HepG2 (cell line): ENCODE data around the gene ZNRF3. TPM values are rescaled to one million over a fixed set of nuclear protein-coding genes. Genes with fewer than 3 reads are reported as not detected.

Source experiments
- ARHGAP35 ChIP-seq: sonication (generic); formaldehyde crosslinking; IDR thresholded peaks from 2 replicates; pipeline ENCODE4 v1.9.0; 2022; ENCODE audit warnings: mild to moderate bottlenecking, inconsistent platforms, moderate library complexity, missing genetic modification reagents, borderline replicate concordance
- ARID5B ChIP-seq: IDR thresholded peaks from 2 replicates; pipeline ENCODE4 v1.4.0; 2020; ENCODE audit warnings: mild to moderate bottlenecking, missing genetic modification reagents
- FOXP4 ChIP-seq: sonication (generic); formaldehyde crosslinking; IDR thresholded peaks from 2 replicates; pipeline ENCODE4 v1.4.0; 2020; ENCODE audit warnings: missing genetic modification reagents
- IKZF5 ChIP-seq: IDR thresholded peaks from 2 replicates; pipeline ENCODE4 v1.6.1; 2018; ENCODE audit warnings: missing genetic modification reagents, mild to moderate bottlenecking, missing compliant biosample characterization
- IRX3 ChIP-seq: sonication (generic); formaldehyde crosslinking; IDR thresholded peaks from 2 replicates; pipeline ENCODE4 v1.8.1; 2023; ENCODE audit warnings: mild to moderate bottlenecking, low read depth, missing genetic modification reagents, borderline replicate concordance
- KDM5A ChIP-seq: fragments of 200-600 bp; sonication (generic); IDR thresholded peaks from 2 replicates; pipeline ENCODE4 v1.7.0; 2018; ENCODE audit warnings: antibody characterized with exemption, mild to moderate bottlenecking, low read length, borderline replicate concordance
- MAFK ChIP-seq, 2 experiments: IDR thresholded peaks in 1 of 2; conservative IDR thresholded peaks in 1 of 2; 2 replicates each; pipeline ENCODE4 v1.6.1; 2011; ENCODE audit warnings: improper control_type of control experiment in 2 of 2, low read length in 2 of 2
- MEIS1 ChIP-seq: sonication (generic); formaldehyde crosslinking; IDR thresholded peaks from 2 replicates; pipeline ENCODE4 v1.9.0; 2021; ENCODE audit warnings: mild to moderate bottlenecking, missing genetic modification reagents, moderate library complexity, borderline replicate concordance
- NCOA2 ChIP-seq: sonication (generic); formaldehyde crosslinking; IDR thresholded peaks from 2 replicates; pipeline ENCODE4 v1.8.0; 2022; ENCODE audit warnings: inconsistent platforms
- NR0B2 ChIP-seq: sonication (generic); formaldehyde crosslinking; IDR thresholded peaks from 2 replicates; pipeline ENCODE4 v1.4.0; 2020; ENCODE audit warnings: mild to moderate bottlenecking, missing genetic modification reagents
- PCBP2 ChIP-seq: fragments of 200-400 bp; formaldehyde crosslinking; optimal IDR thresholded peaks from 2 replicates; pipeline ENCODE3; 2018; ENCODE audit warnings: low read length, low read depth; ENCODE audit not compliant: poor library complexity, severe bottlenecking
- REPIN1 ChIP-seq: sonication (generic); formaldehyde crosslinking; IDR thresholded peaks from 2 replicates; pipeline ENCODE4 v1.8.0; 2022; ENCODE audit warnings: missing genetic modification reagents, low read depth, mild to moderate bottlenecking, borderline replicate concordance
- SAFB2 ChIP-seq: sonication (generic); formaldehyde crosslinking; IDR thresholded peaks from 2 replicates; pipeline ENCODE4 v1.5.1; 2020; ENCODE audit warnings: missing genetic modification reagents, low read depth, mild to moderate bottlenecking, borderline replicate concordance
- SNAPC5 ChIP-seq: sonication (generic); formaldehyde crosslinking; IDR thresholded peaks from 2 replicates; pipeline ENCODE4 v1.8.1; 2023; ENCODE audit warnings: mild to moderate bottlenecking, missing genetic modification reagents, borderline replicate concordance
- SOX13 ChIP-seq, 3 experiments: fragments of 450-650 bp in 1 of 3; sonication (generic) in 1 of 3; formaldehyde crosslinking in 1 of 3; IDR thresholded peaks in 2 of 3; conservative IDR thresholded peaks in 1 of 3; 2 replicates each; pipeline versions ENCODE4 v1.5.0 to v1.6.1; 2016 to 2020; ENCODE audit warnings: antibody characterized with exemption in 1 of 3, mild to moderate bottlenecking in 1 of 3, missing compliant biosample characterization in 1 of 3, missing genetic modification reagents in 1 of 3, moderate library complexity in 1 of 3
- TCF7 ChIP-seq: sonication (generic); IDR thresholded peaks from 2 replicates; pipeline ENCODE4 v1.6.1; 2016; ENCODE audit warnings: antibody characterized with exemption, low read depth
- ZBTB38 ChIP-seq: sonication (generic); formaldehyde crosslinking; IDR thresholded peaks from 2 replicates; pipeline ENCODE4 v1.5.1; 2020; ENCODE audit warnings: mild to moderate bottlenecking, missing genetic modification reagents
- ZC3H13 ChIP-seq: sonication (generic); formaldehyde crosslinking; IDR thresholded peaks from 2 replicates; pipeline ENCODE4 v1.8.1; 2023; ENCODE audit warnings: mild to moderate bottlenecking, missing genetic modification reagents, moderate library complexity
- ZNF230 ChIP-seq: sonication (generic); formaldehyde crosslinking; IDR thresholded peaks from 2 replicates; pipeline ENCODE4 v1.4.0; 2020; ENCODE audit warnings: mild to moderate bottlenecking, missing genetic modification reagents
- ZSCAN20 ChIP-seq: sonication (generic); formaldehyde crosslinking; IDR thresholded peaks from 2 replicates; pipeline ENCODE4 v1.4.0; 2020; ENCODE audit warnings: missing genetic modification reagents, mild to moderate bottlenecking, borderline replicate concordance
- polyA plus RNA-seq, 8 experiments: library from polyadenylated mRNA; depleted of rRNA in 3 of 8; stranded (reverse) in 7 of 8; unstranded in 1 of 8; fragments of >200 nt; fragmentation: Illumina TruSeq in 4 of 8; extraction: Trizol in 4 of 8; gene quantifications; 2 replicates each; pipeline versions ENCODE4 v1.2.1 to v1.2.3, GENCODE V29; 2011 to 2016; ENCODE audit warnings: low read depth in 4 of 8, missing spikeins in 1 of 8, mixed read lengths in 1 of 8; ENCODE audit not compliant: insufficient read depth in 1 of 8
- total RNA-seq, 5 experiments: library from RNA; depleted of rRNA; stranded (reverse); fragments of >200 nt; fragmentation: Illumina TruSeq; extraction: Trizol; gene quantifications; 2 replicates each; pipeline ENCODE4 v1.2.3, GENCODE V29; 2016; ENCODE audit warnings: low read depth in 1 of 5

Gene ZNRF3
- total and polyA plus RNA-seq, 2 of the 13 experiments (the other 11 are each of a cell fraction or from before 2014, with no cell fraction given) = 20.3 to 36.7 TPM

GRCh38 chr22:28933321-28933720, 49.9 kb downstream of the ZNRF3 start (continued):
- peak; percentile 57 for TF ChIP-seq FOXP4 (CRISPR knock-in tag)
- no peak for TF ChIP-seq NR0B2 (CRISPR knock-in tag)
- peak; percentile 76 for TF ChIP-seq PCBP2
- no peak for TF ChIP-seq KDM5A
- TF ChIP-seq ARHGAP35 (CRISPR knock-in tag) = no peak
- no peak for TF ChIP-seq ZBTB38
- no peak for TF ChIP-seq SAFB2 (CRISPR knock-in tag)
- TF ChIP-seq MAFK (conservative IDR thresholded peaks at IDR 0.05 in 1 of 2, IDR thresholded peaks at IDR 0.05 in 1 of 2; ENCODE audit: low read length in 2 of 2) = no peak
- no peak for TF ChIP-seq MEIS1 (CRISPR knock-in tag)
- peak; percentile 54 for TF ChIP-seq NCOA2
- peak; percentile 65; the same call in 1 of the 2 replicates for TF ChIP-seq TCF7
- no peak for TF ChIP-seq ZNF230 (CRISPR knock-in tag)
- no peak for TF ChIP-seq ZC3H13 (CRISPR knock-in tag)
- TF ChIP-seq IKZF5 = no peak
- TF ChIP-seq REPIN1 (CRISPR knock-in tag) = no peak
- peak; percentile 39 for TF ChIP-seq ARID5B (CRISPR knock-in tag)
- TF ChIP-seq ZSCAN20 = no peak
- no peak for TF ChIP-seq SNAPC5 (CRISPR knock-in tag)
- no peak for TF ChIP-seq SOX13 (IDR thresholded peaks at IDR 0.05)
- peak in 1 of 2 experiments; percentile 85; a peak in 2 of 4 replicates for TF ChIP-seq SOX13 (CRISPR knock-in tag; conservative IDR thresholded peaks at IDR 0.05 in 1 of 2, IDR thresholded peaks at IDR 0.05 in 1 of 2)
- TF ChIP-seq IRX3 (CRISPR knock-in tag) = no peak
